CD4-positive, alpha-beta T cell treated with Interleukin-15 for 4 hours (primary cell): ENCODE measurements around the gene CTXND1.

ENCODE experiments used
- DNase-seq: peaks from one replicate; pipeline ENCODE4 v3.0.0-alpha.2; 2020; ENCODE audit warnings: low spot score

Gene CTXND1

DNA sequence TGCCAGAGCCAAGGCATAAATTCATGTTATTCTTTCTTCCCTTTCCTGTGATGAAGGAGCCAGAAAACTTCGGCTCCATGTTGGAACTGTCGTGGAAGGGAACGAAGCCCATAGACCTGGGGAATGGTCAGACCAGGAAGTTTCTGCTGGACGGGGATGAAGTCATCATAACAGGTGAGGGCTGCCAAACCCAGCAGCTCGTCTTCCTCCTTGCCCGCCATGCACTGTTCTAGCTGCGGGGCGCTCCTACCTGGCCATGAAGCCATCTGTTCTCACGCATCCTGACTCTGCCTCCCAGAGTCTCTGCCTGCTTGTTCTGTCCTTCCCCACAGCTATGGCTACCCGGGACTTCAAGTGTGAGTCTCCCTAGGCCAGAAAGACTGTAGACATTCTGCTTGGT lies 71.0 kb downstream of the CTXND1 start:
- DNase-seq, result no peak

DNA sequence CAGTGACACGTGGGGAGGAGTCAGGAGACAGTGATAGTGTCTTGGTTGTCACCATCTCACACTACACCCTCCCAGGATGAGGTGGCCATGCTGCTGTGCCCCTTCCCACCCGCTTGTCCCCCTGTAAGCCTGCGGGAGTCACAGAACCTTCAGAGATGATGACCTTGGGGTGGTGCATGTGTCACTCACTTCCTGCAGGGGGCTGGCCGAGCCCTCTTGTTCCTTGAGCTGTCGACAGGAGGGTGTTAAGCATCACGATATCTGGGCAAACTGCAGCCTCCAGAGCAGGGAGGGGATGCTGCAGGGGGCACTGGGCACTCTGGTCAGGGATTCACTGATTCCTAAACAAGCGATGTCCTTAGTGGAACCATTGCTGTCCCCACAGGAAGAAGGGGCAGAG lies 71.5 kb downstream of the CTXND1 start:
- DNase-seq, result no peak

GRCh38 chr15:80179935-80180334 lies 72.1 kb downstream of the CTXND1 start:
- no peak for DNase-seq

GRCh38 chr15:80179025-80179759 lies 72.8 kb downstream of the CTXND1 start:
- no peak for DNase-seq

DNA sequence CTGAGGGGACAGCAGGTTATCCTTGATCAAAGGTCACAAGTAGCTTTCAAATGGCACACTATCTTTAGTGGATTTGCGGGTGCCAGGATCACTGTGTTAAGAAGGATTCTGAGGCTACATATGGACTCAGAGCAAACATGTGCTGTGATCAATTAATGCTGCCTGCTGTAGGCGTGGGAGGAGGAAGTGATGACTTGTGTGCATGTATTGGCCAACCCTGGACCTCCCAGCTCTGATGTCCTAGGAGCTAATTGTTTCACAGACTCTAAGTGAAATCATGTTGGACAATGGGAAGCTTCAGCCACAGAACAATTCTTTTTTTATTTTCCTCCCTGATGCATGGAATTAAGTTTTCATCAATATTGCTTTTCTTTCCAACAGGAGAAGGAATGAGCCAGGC lies 74.9 kb downstream of the CTXND1 start:
- no peak for DNase-seq

- DNase-seq, result no peak
Observed at GRCh38 chr15:80176443-80176842, 75.6 kb downstream of the CTXND1 start.

DNA sequence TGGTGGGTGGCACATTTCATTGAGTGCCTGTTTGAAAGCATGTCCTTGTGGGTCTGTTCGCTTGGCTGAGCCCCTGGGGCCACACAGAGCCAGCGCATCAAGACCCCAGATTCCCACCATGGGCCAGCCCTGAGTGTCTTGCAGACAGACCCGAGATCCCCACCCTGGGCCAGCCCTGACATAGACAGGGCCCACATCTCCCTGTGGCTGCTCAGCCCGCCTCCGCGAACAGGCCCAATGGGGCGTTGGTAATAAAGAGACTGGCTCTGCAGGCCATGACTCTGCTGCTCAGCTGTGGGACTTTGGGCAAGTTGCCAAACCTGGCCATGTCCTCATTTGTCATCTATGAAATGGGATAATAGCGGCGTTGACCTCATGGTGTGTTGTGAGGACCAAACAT lies 76.6 kb downstream of the CTXND1 start:
- DNase-seq, result no peak

- DNase-seq, result no peak
Observed at GRCh38 chr15:80174017-80174746, 77.8 kb downstream of the CTXND1 start.

DNA sequence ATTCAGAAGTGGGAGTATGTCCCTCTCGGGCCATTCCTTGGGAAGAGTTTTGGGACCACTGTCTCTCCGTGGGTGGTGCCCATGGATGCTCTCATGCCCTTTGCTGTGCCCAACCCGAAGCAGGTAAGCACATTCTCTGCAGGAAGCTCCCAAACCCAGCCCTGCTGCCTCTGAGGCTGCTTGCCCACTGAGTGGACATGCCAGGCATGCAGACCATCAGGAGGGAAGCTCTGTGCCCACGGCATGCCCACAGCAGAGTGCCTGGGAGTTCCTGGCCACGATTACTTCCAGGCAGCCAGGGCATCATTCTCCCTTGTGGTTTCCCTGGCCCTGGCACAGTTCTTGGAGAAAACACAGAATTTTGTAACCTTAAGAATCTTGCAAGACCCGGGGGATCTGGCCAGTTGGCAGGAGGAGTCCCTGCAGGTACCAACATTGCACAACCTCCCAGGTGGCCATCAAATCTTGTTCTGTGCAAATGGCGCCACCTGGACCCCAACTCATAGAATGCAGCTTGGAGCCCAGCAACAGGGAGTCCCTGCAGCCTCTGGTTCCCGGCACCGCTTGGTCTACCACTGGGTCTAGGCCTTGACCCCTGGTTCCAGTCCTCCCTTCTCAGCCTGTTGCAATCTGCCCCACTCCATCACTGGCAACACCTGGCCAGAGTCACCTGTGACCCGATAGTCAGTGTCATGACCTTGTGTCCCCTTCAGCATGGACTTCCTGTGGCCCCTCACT lies 78.8 kb downstream of the CTXND1 start:
- peak; percentile 63 for DNase-seq

GRCh38 chr15:80172401-80172800 lies 79.6 kb downstream of the CTXND1 start:
- no peak for DNase-seq

GRCh38 chr15:80171787-80172186 lies 80.2 kb downstream of the CTXND1 start:
- no peak for DNase-seq

DNA sequence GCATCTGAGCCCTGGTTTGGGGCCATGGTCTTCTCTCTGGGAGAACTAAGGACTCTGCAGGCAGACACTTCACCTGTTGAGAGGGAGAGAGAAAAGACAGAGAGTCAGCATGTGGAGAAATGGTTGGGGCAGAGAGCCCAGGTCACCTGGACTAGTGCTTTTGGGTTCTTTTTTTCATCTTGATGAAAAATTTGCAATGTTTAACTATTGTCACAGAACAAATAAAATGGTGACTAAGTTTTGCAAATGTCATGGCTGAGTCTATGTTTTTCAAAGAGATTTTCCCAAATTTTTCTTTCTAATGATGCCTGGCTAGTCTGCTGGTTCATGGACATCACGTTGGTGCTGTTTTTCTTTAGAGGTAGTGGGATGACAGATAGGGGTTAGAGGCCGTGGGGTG lies 81.4 kb downstream of the CTXND1 start:
- no peak for DNase-seq

DNA sequence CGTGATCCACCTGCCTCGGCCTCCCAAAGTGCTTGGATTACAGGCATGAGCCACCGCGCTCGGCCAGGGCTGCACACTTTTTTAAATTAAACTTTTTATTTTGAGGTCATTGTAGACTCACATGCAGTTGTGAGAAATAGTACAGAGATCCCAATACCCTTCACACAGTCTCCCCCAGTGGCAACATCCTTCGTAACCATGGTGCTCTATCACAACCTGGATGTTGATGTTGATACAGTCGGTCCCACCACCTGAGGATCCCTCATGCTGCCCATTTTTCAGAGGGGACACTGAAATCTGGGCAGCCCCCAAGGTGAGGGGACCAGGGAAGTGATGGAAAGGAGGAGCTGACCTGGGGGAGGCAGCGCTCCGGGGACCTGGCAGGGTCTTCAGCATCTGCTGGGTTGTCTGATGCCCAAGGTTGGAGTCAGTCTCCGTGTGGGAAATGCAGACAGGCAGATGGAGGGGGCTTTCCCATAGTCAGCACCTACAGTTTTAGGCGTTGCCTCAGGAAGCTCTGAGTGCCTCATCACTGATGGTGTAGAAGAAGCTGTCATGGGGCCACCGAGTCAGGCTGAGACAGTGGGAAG lies 82.2 kb downstream of the CTXND1 start:
- DNase-seq, result no peak

GRCh38 chr15:80168421-80168820 lies 83.6 kb downstream of the CTXND1 start:
- DNase-seq, result no peak

GRCh38 chr15:80167936-80168335 lies 84.1 kb downstream of the CTXND1 start:
- no peak for DNase-seq

GRCh38 chr15:80163897-80164296 lies 88.1 kb downstream of the CTXND1 start:
- DNase-seq, result no peak

DNA sequence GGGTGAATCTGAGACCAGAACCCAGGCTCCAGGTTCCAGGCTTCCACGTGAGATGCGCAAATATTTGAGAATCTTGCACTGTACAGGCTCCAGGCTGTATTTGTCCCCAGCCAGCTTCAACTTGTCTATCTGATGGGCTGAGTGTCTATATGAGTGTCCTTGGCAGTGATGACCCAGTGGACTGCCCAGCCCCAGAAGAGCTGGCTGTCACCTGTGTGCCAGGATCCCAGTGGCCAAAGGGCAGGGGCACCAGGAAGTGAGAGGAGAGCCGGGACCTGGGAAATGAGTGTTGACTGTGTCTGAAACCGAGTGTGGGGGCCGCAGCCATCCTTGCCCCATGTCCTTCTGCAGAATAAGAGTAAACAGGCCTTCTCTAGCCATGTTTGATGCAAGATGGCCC lies 88.8 kb downstream of the CTXND1 start:
- no peak for DNase-seq

DNA sequence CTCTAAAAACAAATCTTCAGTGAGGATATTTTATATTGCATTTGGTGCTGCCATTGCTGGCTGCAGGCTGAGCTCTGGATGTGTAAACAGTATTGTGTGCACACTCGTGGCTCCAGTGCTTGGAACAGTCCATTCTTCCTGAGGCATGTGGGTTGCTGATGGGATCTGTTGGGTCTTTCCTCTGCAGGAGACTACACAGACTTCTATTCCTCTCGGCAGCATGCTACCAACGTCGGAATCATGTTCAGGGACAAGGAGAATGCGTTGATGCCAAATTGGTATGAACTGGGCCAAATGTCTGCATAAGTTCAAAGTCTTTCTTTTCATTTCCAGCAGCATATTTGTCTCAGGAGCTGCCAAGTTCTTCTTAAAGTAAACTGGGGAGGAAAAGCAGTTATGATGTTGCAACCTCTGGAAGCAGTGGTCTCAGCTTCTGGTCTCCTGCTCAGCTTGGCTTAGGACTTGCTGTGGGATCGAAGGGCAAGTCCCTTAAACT lies 89.9 kb downstream of the CTXND1 start:
- DNase-seq, result no peak

DNA sequence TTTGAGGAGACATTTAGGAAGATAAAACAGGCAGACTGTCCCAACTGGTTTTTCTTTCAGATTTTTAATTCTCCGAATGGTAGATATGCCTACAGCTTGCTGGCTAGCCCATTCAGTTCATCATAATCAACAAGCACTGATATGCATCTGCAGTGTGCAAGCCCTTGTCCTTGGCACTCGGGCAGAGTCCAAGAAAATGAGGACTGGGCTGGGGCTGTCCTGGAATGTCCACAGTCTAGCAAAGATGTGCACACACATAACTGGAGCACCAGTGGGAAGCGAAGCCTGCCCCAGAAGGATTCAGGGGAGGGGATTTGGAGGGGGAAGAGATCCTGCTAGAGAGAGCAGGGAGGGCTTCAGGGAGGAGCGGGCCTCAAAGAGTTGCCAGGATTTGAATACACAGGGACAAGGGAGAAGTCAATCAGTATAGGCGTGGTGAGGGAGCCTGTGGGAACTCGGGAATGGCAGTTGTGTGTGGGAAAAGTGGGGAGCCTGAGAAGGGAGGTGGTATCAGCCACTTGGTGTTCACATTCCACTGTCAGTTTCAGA lies 90.5 kb downstream of the CTXND1 start:
- no peak for DNase-seq

DNA sequence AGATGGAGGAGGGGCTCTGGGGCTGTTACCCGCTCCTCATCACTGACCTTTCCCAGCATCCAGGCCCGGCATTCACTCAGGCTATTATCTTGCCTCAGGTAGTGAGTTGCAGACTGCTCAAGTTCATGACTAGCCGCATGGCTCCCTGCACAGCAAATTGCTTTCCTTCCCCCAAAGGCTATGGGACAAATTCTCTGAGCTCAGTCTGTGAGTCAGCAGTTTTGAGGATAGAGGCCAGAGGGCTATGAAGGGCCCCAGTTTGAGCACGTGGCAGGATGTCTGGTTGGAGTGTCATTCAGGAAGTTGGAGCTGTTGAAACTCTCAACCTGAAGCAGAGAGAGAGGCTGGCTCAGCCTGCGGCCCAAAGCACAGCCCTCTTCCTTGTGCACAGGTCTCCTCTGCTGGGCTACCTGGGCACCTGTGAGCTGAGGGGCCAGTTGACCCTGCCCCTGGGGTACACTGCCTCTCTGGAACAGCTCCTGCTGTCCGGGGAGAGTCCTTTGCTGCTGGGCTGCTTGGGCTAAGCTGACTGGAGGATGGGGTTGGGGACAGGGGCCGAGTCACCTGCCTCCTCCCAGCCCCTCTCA lies 91.3 kb downstream of the CTXND1 start:
- peak; percentile 26 for DNase-seq

DNA sequence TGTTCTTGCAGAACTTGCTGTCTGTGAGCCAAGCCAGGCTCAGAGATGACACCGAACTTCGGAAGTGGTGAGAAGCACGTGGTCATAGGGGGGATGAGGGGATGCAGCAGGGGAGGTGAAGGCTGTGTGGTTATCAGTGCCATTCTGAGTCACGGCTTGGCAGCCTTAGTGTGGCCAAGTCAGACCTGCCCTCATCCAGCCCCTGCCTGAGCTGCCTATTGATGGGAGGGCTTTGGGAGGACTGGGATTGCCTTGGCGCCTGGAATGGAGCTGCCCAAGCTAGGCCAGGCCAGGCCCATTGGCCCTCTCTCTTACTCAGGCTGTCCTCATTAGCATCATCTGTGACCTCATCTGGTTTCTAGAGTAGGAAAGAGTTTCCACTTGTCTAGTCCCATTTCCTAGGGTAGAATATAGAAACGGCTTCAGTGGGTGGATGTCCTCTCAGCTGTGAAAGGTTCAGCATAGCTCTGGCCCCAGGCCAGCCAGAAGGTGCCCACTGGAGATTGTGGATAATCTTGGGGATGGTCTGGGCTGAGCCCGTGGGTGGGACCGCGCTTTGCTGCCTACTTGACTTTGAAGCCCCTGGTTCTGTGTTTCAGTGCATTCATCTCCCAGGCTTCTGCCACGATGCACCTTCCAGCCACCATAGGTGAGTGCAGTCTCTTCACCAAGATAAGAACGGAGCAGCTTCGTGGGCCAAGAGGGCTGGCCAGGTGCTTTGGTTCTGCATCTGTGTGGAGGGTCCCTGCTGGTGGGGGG lies 92.0 kb downstream of the CTXND1 start:
- no peak for DNase-seq
